H1 (cell line): ENCODE measurements around the gene C18orf63. TPM values are rescaled to one million over a fixed set of nuclear protein-coding genes. Genes with fewer than 3 reads are reported as not detected.

Experiments
- CTCF ChIA-PET: fragments of 300-600 bp; sonication (Branson Sonifier 250); formaldehyde crosslinking; loops from one replicate; lab custom pipeline; 2021; ENCODE audit not compliant: partially characterized antibody; lab: Charles Lee
- POLR2A ChIA-PET: fragments of 300-600 bp; sonication (Branson Sonifier 250); formaldehyde crosslinking; loops from one replicate; lab custom pipeline; 2021; ENCODE audit warnings: inconsistent platforms; ENCODE audit not compliant: partially characterized antibody; lab: Charles Lee
- DNase-seq, 2 experiments: peaks; one replicate each; pipeline versions ENCODE4 v3.0.0 to v3.0.0-alpha.2; 2010 to 2022; ENCODE audit warnings: low spot score in 2 of 2, low read depth in 1 of 2, mixed read lengths in 1 of 2
- FAIRE-seq: peaks from 2 replicates; lab custom pipeline; 2011; peaks lifted over from hg19 to GRCh38; lab: Jason Lieb, UNC
- H2AFZ ChIP-seq: 2 replicates; pipeline ENCODE4 v1.8.1; 2012; ENCODE audit warnings: low read length, inconsistent platforms
- H2AK5ac ChIP-seq: 2 replicates; pipeline ENCODE4 v1.6.1; 2013; ENCODE audit warnings: low read depth, low read length
- H2BK120ac ChIP-seq: replicated peaks from 2 replicates; pipeline ENCODE3; 2013; ENCODE audit warnings: low read depth, low read length, inconsistent platforms
- H2BK12ac ChIP-seq: 2 replicates; pipeline ENCODE4 v1.6.1; 2013; ENCODE audit warnings: low read depth, low read length
- H2BK15ac ChIP-seq: 2 replicates; pipeline ENCODE4 v1.6.1; 2013; ENCODE audit warnings: low read length
- H2BK20ac ChIP-seq: 2 replicates; pipeline ENCODE4 v1.6.1; 2013; ENCODE audit warnings: low read length
- H2BK5ac ChIP-seq: 2 replicates; pipeline ENCODE4 v1.6.1; 2013; ENCODE audit warnings: low read depth, low read length
- H3K14ac ChIP-seq: 2 replicates; pipeline ENCODE4 v1.6.1; 2013; ENCODE audit warnings: inconsistent platforms; ENCODE audit not compliant: insufficient read length
- H3K18ac ChIP-seq: 2 replicates; pipeline ENCODE4 v1.6.1; 2013; ENCODE audit warnings: low read length; ENCODE audit errors: extremely low read depth
- H3K23ac ChIP-seq: 2 replicates; pipeline ENCODE4 v1.6.1; 2013; ENCODE audit warnings: inconsistent platforms; ENCODE audit not compliant: insufficient read length
- H3K23me2 ChIP-seq: 2 replicates; pipeline ENCODE4 v1.6.1; 2013; ENCODE audit warnings: low read depth, low read length
- H3K27ac ChIP-seq: 2 replicates; pipeline ENCODE4 v1.6.1; 2011; ENCODE audit warnings: low read depth, low read length, inconsistent platforms
- H3K27me3 ChIP-seq, 4 experiments: replicated peaks in 1 of 4; 1 replicate in 1 of 4; 2 replicates in 3 of 4; pipeline versions ENCODE4 v1.6.1 to v1.8.1; 2011 to 2013; ENCODE audit warnings: low read length in 3 of 4, mild to moderate bottlenecking in 3 of 4, inconsistent platforms in 2 of 4, mixed read lengths in 2 of 4, moderate library complexity in 1 of 4; ENCODE audit not compliant: control insufficient read depth in 3 of 4, insufficient read depth in 3 of 4; ENCODE audit errors: extremely low read depth in 1 of 4
- H3K36me3 ChIP-seq, 4 experiments: 2 replicates each; pipeline versions ENCODE4 v1.6.1 to v1.8.1; 2011 to 2013; ENCODE audit warnings: mild to moderate bottlenecking in 4 of 4, low read length in 3 of 4, moderate library complexity in 2 of 4, control low read depth in 1 of 4, inconsistent platforms in 1 of 4; ENCODE audit not compliant: insufficient read depth in 4 of 4, control insufficient read depth in 2 of 4
- H3K4ac ChIP-seq: replicated peaks from 2 replicates; pipeline ENCODE3; 2013; ENCODE audit warnings: low read length, low read depth, mixed read lengths, inconsistent platforms; ENCODE audit not compliant: insufficient read length
- H3K4me1 ChIP-seq, 4 experiments: replicated peaks in 1 of 4; 1 replicate in 1 of 4; 2 replicates in 3 of 4; pipeline versions ENCODE4 v1.6.1 to v1.8.1; 2011 to 2013; ENCODE audit warnings: low read length in 3 of 4, inconsistent platforms in 2 of 4, mixed read lengths in 1 of 4; ENCODE audit not compliant: insufficient read depth in 4 of 4, control insufficient read depth in 3 of 4
- H3K4me2 ChIP-seq, 2 experiments: 2 replicates each; pipeline versions ENCODE4 v1.6.1 to v1.8.1; 2011 to 2013; ENCODE audit warnings: low read depth in 2 of 2, low read length in 2 of 2, control low read depth in 1 of 2, inconsistent platforms in 1 of 2, mild to moderate bottlenecking in 1 of 2; ENCODE audit not compliant: insufficient read depth in 1 of 2
- H3K4me3 ChIP-seq, 4 experiments: fragments of 200-600, 300-600 bp in 1 of 4; sonication (generic), shearing (Covaris generic), sonication (Bioruptor Twin) in 1 of 4; 2 replicates each; pipeline versions ENCODE4 v1.5.1 to v1.8.1; 2011 to 2016; ENCODE audit warnings: low read length in 4 of 4, low read depth in 3 of 4, control low read depth in 2 of 4, inconsistent platforms in 2 of 4, mild to moderate bottlenecking in 2 of 4, mixed read lengths in 1 of 4, moderate library complexity in 1 of 4; ENCODE audit not compliant: insufficient read depth in 2 of 4; ENCODE audit errors: extremely low read depth in 1 of 4
- H3K56ac ChIP-seq: replicated peaks from 2 replicates; pipeline ENCODE3; 2013; ENCODE audit warnings: low read depth, mild to moderate bottlenecking, mixed read lengths, low read length, inconsistent platforms; ENCODE audit not compliant: insufficient read length
- H3K79me1 ChIP-seq: 2 replicates; pipeline ENCODE4 v1.6.1; 2013; ENCODE audit warnings: low read depth, low read length, control low read depth
- H3K79me2 ChIP-seq, 2 experiments: 2 replicates each; pipeline versions ENCODE4 v1.6.1 to v1.8.1; 2012 to 2013; ENCODE audit warnings: low read length in 2 of 2, mild to moderate bottlenecking in 2 of 2, inconsistent platforms in 1 of 2; ENCODE audit not compliant: insufficient read depth in 2 of 2, control insufficient read depth in 1 of 2
- H3K9ac ChIP-seq, 4 experiments: replicated peaks in 1 of 4; 1 replicate in 1 of 4; 2 replicates in 3 of 4; pipeline versions ENCODE4 v1.6.1 to v1.8.1; 2011 to 2013; ENCODE audit warnings: low read depth in 3 of 4, low read length in 3 of 4, control low read depth in 2 of 4, mild to moderate bottlenecking in 2 of 4, moderate library complexity in 2 of 4, inconsistent platforms in 1 of 4; ENCODE audit errors: extremely low read depth in 1 of 4
- H3K9me3 ChIP-seq, 2 experiments: 2 replicates each; pipeline versions ENCODE4 v1.6.1 to v1.8.1; 2012 to 2013; ENCODE audit warnings: mild to moderate bottlenecking in 2 of 2, moderate library complexity in 2 of 2, control low read depth in 1 of 2, inconsistent platforms in 1 of 2, low read depth in 1 of 2, low read length in 1 of 2, mixed read lengths in 1 of 2; ENCODE audit not compliant: insufficient read depth in 2 of 2
- H4K20me1 ChIP-seq, 2 experiments: replicated peaks in 1 of 2; 2 replicates each; pipeline versions ENCODE3 to v1.8.1; 2011 to 2013; ENCODE audit warnings: inconsistent platforms in 2 of 2, low read length in 2 of 2, mild to moderate bottlenecking in 1 of 2; ENCODE audit not compliant: insufficient read depth in 2 of 2, control insufficient read depth in 1 of 2
- H4K5ac ChIP-seq: 2 replicates; pipeline ENCODE4 v1.6.1; 2013; ENCODE audit warnings: low read length, low read depth, mixed read lengths, inconsistent platforms; ENCODE audit not compliant: insufficient read length
- H4K8ac ChIP-seq: 2 replicates; pipeline ENCODE4 v1.8.0; 2013; ENCODE audit warnings: mild to moderate bottlenecking, moderate library complexity, low read length, inconsistent platforms; ENCODE audit not compliant: insufficient read depth; ENCODE audit errors: extremely low read depth
- H4K91ac ChIP-seq: replicated peaks from 2 replicates; pipeline ENCODE3; 2013; ENCODE audit warnings: low read length, mixed read lengths, inconsistent platforms; ENCODE audit not compliant: insufficient read length
- BACH1 ChIP-seq: IDR thresholded peaks from 2 replicates; pipeline ENCODE4 v1.6.1; 2012; ENCODE audit warnings: low read length, improper control_type of control experiment
- E2F6 ChIP-seq: IDR thresholded peaks from 2 replicates; pipeline ENCODE4 v1.6.1; 2012; ENCODE audit warnings: inconsistent platforms
- KDM5A ChIP-seq: fragments of 200-600 bp; IDR thresholded peaks from 2 replicates; pipeline ENCODE4 v1.7.1; 2012; ENCODE audit warnings: mild to moderate bottlenecking, low read length, inconsistent platforms, mixed read lengths
- TEAD4 ChIP-seq: IDR thresholded peaks from 2 replicates; pipeline ENCODE4 v1.6.1; 2012; ENCODE audit warnings: low read depth, low read length, inconsistent platforms, mixed read lengths
- WGBS, 2 experiments: shearing (Covaris generic) in 1 of 2; methylation state at CpG; one replicate each; pipeline versions ENCODE4 v1.1.6 to v1.1.7; 2013 to 2015; ENCODE audit warnings: low lambda C conversion rate in 2 of 2, mixed read lengths in 2 of 2, inconsistent platforms in 1 of 2, low coverage in 1 of 2, missing lambda C conversion rate in 1 of 2; ENCODE audit not compliant: insufficient replicate concordance in 2 of 2, insufficient coverage in 1 of 2, insufficient read length in 1 of 2; ENCODE audit errors: extremely low coverage in 1 of 2, missing lambda C conversion rate in 1 of 2; 5-methylcytosine and 5-hydroxymethylcytosine counted together
- polyA plus RNA-seq, 7 experiments: library from polyadenylated mRNA; depleted of rRNA in 3 of 7; stranded (reverse) in 5 of 7; unstranded in 2 of 7; fragments of >200 nt in 5 of 7; fragments of 200-250 nt in 2 of 7; gene quantifications; 1 replicate in 5 of 7; 2 replicates in 1 of 7; 4 replicates in 1 of 7; pipeline versions ENCODE4 v1.2.1 to v1.2.3, GENCODE V29; 2011 to 2013; ENCODE audit warnings: missing spikeins in 2 of 7, mixed read lengths in 2 of 7
- total RNA-seq: library from RNA; stranded (reverse); fragmentation: NEBNext Ultra II Directional; extraction: Animal tissue kit (Norgen Biotek cat#: 25700); gene quantifications from 2 replicates; pipeline ENCODE4 v1.2.1, GENCODE V29; 2021

The C18orf63 gene
- total and polyA plus RNA-seq, 2 of the 8 experiments (the other 6 are each of a cell fraction or from before 2014, with no cell fraction given), result not detected

GRCh38 chr18:74356959-74357358, 41.3 kb downstream of the C18orf63 start:
- Histone ChIP-seq H3K14ac (no peak overlapping the region), H3K27ac (no peak overlapping the region), H4K8ac (no peak overlapping the region), H3K4me2 (no peak overlapping the region), H4K20me1 (no peaks in the 10 kb centered on the region), H2BK120ac (no peak overlapping the region), H3K4me1 (no peaks in the 10 kb centered on the region), H3K4me3 (no peak overlapping the region), H3K79me2 (no peaks in the 10 kb centered on the region), H2AK5ac (no peak overlapping the region), H3K23me2 (no peaks in the 10 kb centered on the region), H3K9me3 (no peaks in the 10 kb centered on the region), H3K4ac (no peak overlapping the region), H2BK12ac (no peak overlapping the region), H2BK5ac (no peak overlapping the region), H3K23ac (no peak overlapping the region), H3K79me1 (no peaks in the 10 kb centered on the region), H3K27me3 (no peaks in the 10 kb centered on the region), H2BK15ac (no peak overlapping the region), H4K5ac (no peak overlapping the region), H2BK20ac (no peak overlapping the region), H3K56ac (no peak overlapping the region), H3K9ac (no peak overlapping the region), H2AFZ (no peak overlapping the region), H3K36me3 (no peaks in the 10 kb centered on the region), H3K18ac (no peak overlapping the region), H4K91ac (no peak overlapping the region)
- TF ChIP-seq KDM5A (no peak), E2F6 (no peak), BACH1 (no peak), TEAD4 (no peak)
- POLR2A ChIA-PET, result no interaction called here
- CTCF ChIA-PET, result interaction anchor here (9.5 kb wide), 1 partner anchor 136 kb away, joined by 98 read pairs; the partner anchor contains the start of gene CNDP2
- FAIRE-seq (no peak), DNase-seq (no peak)
- 89% methylated on average over 1 of the region's 1 CpG; no CpG with 5 or more reads in 1 of the 2 experiments for WGBS, 2 experiments
